GM21529 (cell line): ENCODE data around the gene PPARG.
"Not testable (repeated sequence)": the region's sequence is repeated elsewhere in the genome, so short reads cannot be mapped to it uniquely, and the experiment has no call there.

Source experiments
- ATAC-seq: cut with Tn5 transposase; IDR thresholded peaks from one replicate; pipeline ENCODE4 v1.9.1; 2021; ENCODE audit not compliant: unreplicated experiment

The PPARG gene

DNA sequence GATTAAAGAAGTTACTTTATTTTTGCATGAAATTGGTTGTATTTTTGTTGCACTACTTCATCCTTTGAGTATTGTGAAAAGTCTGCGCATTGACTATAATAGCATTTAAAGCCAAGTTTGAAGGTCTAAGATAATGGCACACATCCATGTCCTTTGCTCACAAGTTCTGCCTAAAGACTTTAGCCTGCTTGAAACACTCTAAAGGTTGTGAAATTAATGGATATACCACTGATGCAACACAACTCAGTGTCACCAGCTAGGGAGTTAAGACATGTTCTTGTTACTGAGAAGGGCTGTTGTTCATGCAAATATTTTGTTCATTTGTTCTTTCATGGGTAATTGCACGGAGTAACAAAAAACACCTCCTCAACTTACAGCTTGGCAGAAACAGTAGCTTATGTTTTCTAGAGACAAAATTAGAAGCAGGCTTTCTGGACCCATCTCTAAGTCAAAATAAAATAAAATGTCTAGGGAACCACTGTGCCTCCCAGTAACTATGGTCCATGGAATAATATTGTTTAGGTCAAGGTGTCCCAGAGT is 83.9 kb downstream of the PPARG start:
- ATAC-seq = no peak

DNA sequence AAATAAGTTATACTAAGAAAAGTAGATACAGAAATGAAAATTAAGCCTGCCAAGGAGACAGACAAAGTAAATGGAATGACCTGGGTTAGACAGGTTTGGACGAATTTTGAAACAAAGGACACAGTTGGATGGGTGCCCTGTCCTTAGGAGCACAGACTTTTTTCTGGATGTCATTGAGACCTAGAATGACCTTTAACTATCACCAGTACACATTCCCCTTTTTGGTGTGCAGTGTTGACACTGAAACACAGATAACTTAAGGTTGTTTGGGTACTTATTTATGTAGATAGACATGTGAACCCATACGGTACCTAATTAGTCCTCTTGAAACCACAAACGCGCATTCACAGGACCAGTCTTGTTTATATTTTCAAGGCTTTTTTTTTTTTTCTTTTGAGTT is 86.7 kb downstream of the PPARG start:
- ATAC-seq = no peak

DNA sequence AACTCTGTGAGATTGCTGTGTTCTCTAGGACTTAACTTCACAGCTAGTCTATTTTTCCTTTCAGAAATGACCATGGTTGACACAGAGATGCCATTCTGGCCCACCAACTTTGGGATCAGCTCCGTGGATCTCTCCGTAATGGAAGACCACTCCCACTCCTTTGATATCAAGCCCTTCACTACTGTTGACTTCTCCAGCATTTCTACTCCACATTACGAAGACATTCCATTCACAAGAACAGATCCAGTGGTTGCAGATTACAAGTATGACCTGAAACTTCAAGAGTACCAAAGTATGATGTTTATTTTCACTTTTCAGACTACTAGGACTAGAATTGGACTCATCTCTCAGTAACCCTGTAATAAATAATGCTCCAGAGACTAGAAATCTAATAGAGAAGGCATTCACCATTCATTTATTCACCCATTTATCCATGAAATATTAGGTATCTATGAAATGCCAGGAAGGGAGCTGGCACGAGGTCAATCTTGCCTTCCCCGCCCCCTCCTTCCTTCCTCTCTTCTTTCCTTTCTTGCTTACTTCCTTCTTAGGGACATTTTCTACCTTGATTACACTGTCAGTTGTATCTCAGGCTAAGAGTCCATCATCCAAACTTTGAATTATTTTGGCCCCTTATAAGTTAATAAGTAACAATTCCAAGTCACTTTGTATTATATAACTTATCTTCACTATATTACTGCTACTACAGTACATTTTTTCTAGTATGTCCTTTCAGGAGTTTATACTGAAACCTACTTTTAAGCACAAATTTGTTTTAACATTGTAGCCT is 91.0 kb downstream of the PPARG start:
- ATAC-seq = no peak

DNA sequence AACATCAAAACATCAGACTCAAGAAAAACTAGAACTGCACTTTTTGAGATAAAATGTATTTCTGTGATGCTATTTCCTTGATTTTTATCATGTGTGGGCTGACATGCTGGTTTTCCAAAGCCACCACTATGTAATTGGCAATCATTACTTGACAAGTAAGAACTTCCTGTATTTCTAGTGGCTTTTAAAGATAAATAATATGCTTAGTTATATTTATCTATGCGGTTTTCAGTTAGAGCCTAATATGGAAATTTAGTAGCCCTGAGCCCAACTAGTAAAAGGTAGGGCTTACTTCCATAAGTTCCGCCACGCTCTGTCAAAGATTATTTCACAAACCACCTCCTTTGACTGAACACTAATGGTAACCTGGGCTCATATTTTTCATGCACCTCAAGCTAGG is 91.6 kb downstream of the PPARG start:
- no peak for ATAC-seq

DNA sequence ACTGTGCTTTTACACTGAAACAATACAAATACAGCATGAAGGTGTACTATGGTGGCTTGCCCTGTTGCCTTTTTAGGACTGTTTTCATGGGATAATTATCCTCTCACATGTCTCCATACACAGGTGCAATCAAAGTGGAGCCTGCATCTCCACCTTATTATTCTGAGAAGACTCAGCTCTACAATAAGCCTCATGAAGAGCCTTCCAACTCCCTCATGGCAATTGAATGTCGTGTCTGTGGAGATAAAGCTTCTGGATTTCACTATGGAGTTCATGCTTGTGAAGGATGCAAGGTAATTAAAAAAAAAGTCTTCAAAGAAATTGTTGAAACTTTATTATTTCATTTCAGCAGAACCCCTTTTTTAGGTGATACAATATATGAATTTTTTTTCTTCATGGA is 92.3 kb downstream of the PPARG start:
- no peak for ATAC-seq

DNA sequence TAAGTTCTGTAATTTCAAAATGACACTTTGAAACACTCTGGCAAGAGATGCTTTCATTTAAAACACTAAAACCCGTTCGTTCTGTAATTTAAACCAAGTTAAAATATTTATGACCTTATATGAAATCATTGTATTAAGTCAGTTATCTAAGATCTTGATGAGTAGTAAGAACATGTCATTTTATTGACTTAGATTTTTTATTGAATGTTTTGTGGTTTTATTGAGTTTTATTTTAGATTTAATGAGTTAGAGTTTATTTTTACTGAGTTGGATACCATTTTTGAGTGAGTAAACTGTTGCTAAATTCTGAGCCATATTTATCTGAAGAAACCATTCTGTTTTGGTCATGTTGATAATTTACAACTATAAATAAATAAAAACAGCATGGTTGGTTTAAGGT is 94.3 kb downstream of the PPARG start:
- ATAC-seq = no peak

DNA sequence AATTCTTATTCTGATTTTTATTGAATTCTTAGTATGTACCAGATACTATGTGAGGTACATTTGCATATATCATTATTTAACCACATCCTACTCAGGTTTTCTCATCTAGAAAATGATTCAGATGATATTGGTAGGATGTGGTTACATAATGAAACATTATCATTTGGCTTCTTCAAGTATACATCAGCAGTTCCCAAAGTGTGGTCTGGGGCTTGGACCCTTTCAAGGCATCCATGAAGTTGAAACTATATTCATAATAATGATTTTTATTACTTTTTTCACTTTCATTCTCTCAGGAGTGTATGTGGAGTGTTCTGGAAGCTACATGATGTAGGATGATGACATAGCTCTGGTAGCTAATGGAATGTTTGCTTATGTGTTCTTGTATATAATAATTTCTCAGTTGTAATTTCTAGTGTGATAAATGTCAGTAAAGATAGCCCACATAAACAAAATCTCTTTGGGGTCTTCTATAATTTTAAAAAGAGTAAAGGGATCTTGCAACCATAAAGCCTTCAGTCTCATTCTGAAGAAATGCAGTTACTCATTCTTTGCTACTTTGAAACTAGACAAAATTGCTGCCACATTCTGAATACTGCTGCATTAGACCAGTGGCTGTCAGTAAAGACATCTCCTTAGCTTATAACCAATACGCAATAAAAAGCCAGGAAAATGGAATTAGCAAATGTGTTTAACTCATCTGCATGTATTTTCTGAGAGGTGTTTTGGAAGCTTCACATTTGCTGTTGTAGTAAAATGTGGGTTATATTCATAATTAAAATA is 95.8 kb downstream of the PPARG start:
- no peak for ATAC-seq

DNA sequence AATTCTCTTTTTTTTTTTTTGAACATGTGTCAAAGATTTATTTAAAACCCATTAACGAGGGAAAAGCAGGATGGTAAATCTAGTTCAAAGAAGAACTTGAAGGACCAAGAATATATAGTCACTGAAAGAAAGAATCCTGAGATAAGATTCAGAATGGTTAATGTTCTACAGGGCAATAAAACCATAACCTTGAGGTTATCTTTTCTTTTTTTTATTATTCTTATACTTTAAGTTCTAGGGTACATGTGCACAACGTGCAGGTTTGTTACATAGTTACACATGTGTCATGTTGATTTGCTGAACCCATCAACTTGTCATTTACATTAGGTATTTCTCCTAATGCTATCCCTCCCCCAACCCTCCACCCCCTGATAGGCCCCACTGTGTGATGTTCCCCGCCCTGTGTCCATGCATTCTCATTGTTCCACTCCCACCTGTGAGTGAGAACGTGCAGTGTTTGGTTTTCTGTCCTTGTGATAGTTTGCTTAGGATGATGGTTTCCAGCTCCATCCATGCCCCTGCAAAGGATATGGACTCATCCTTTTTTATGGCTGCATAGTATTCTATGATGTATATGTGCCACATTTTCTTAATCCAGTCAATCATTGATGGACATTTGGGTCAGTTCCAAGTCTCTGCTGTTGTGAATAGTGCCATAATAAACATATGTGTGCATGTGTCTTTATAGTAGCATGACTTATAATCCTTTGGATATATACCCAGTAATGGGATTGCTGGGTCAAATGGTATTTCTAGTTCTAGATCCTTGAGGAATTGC is 97.8 kb downstream of the PPARG start:
- not testable (repeated sequence) for ATAC-seq

DNA sequence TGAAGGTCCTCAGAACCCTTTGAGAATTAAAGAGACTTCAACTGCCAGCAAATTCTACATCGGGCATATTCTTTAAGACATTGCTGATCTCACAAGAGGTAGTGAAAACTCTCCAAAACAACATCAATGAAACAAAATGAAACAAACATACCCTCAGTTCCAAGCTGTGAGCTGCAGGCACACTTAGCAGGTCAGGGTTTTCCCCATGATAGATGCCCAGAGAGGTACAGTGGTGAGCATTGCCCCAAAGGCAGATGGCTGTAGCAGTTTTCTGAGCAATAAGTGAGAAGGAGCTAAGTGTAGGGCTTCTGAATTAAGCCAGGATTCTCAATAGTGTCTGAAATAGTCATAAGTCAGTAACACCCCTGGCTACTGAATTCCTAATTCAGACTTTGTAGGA is 99.3 kb downstream of the PPARG start:
- ATAC-seq = no peak

DNA sequence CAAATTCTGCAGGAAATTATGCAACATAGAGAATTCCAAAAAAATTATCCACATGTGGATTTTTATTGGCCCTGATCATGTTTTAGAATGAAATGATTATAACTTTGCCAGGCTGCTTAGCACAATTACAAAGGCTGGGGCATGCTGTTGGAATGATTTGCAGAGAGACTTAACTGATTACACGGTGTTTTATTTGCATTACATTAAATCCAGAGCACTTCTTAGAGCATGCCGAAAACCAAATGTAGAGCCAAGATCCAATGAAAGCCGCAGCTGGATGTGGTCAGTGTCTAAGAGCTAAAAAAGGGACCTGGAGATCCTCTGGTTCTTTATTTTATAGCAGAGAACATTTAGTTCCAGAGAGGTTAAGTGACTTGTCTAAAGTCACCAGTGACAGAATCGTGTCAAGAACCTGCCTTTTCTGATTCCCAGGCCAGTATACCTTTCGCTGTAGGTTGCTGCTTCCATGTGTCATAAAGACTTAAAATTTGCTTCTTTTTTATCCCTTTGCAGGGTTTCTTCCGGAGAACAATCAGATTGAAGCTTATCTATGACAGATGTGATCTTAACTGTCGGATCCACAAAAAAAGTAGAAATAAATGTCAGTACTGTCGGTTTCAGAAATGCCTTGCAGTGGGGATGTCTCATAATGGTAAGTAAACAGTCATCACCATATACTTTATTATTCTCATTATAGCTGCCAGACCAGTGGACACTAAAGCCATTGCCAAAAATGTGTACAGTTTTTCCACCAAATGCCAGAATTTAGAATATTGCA is 103.4 kb downstream of the PPARG start:
- ATAC-seq = no peak

DNA sequence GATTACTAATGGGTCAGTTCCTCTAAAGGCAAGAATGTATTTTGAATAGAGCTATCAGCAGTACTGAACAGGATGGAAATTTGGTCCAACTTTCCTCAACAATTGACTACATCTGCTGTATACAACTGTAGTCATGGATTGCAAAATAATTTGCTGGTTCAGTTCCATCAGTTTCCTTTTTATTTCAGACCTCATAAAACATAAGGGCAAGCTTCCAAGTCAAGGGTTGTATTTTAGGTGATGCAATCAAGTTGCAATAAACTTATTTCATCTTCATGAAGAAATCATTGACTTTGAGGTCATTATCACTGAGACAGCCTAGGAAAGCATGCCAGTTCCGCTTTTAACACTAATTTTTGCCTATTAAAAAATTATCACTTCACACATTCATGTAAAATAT is 105.0 kb downstream of the PPARG start:
- ATAC-seq = no peak

DNA sequence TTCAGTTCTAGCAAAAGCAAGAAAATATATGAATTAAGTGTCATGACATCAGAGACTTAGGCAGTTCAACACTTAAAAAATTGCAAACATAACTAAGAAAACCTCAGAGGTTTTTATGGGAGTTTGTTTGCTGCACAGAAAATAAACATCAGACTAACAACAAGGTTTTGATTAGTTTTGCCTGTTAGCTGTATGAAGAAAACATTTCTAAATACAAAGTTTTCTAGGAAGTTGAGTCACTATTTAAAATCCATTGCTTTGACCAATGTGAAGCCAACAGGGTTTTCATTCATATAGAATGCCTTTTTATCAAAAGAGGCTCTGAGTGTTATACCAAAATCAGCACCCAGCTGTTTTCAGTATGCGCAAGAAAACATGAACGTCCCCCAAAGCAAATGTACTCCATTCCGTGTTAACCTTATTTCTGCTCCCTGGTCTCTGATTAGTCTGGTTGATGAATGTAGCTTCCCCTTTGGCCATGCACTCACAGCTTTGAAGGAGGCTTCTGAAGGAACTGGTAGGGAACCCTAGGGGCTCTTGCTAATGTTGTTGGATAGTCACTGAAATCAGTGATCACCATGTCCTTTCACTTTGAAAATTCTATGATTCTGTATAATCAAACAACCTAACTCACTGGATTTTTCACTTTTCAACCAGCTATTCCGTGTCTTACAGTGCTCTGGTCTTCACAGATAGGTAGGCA is 105.8 kb downstream of the PPARG start:
- peak; percentile 18 for ATAC-seq

DNA sequence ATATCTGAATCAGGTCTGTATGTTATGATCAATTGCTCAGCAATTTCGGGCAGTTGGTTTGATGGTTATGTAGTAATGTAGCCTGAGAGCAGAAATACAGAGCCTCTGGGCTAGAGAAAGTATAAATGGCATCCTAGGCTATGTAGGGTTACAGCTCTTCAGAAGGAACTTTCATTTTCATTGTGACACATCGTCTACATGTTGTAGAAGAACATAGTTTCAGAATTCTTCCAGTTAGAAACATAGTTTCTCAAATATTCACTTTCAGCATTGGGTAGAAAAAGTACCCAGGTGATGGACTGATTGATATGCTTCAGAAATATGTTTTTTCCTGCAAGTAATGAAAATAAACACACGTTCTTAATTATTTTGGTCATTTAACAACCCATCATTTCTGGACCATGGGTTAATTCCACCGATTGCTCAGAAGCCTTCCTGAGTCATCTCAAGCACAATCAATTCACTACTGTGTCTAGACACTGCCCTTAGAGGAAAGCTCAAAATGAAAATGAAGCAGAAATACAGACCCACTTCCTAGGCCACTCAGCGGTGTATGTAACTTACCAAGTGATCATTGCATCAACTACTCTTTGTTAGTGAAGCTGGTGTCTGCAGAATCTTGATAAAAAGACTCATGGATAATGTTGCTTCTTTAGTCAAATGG is 106.6 kb downstream of the PPARG start:
- ATAC-seq = peak; percentile 98

DNA sequence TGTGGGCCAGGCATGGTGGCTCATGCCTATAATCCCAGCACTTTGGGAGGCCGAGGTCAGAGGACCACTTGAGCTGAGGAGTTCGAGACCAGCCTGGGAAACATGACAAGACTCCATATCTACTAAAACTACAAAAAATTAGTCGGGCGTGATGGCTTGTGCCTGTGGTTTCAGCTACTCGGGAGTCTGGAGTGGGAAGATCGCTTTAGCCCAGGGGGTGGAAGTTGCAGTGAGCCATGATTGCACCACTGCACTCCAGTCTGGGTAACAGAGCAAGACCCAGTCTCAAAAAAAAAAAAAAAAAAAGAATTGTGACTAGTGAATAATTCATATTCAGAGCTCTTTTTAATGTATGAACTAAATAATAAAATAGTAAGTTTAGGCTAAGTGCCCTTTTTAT is 107.6 kb downstream of the PPARG start:
- no peak for ATAC-seq

DNA sequence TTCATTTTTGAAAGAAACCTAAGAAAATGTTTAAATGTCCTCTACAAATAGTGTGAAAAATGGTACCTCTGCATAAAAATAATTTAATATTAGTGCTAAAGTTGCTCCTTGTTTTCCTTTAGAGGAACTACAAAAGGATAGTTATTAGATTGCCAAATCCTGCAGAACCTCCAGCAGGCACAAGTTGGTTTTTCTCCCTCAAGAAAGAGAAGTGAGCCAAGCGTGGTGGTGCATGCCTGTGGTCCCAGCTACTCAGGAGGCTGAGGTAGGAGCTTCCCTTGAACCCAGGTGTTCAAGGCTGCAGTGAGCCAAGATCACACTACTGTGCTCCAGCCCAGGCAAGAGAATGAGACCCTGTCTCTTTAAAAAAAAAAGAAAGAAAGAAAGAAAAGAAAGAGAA is 110.4 kb downstream of the PPARG start:
- ATAC-seq = no peak

DNA sequence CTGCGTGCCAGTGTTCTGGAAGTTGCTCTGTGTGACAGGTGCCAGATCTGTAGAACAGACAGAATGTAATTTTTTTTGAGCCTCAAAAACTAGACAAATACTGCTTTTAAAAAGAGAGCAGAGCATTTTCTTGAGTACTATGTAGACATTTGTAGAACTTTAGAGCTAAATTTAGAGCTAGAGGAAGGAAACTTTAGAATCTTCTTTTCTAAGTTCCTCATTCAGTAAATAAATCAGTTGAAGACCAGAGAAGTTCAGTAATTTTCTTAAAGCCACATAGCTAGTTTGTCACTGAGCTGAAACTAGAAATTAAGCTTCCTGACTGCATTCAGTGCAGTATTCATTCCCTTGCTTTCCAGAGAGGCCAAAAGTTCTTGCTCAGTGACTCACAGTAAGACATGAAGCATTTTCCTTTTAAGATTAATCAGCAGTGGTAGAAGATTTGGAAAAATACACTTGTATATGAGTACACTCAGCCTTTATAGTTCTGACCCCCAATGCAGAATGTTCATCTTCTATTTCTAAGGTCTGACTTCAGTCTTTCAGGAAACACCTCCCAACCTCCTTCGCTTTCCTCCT is 111.8 kb downstream of the PPARG start:
- no peak for ATAC-seq

DNA sequence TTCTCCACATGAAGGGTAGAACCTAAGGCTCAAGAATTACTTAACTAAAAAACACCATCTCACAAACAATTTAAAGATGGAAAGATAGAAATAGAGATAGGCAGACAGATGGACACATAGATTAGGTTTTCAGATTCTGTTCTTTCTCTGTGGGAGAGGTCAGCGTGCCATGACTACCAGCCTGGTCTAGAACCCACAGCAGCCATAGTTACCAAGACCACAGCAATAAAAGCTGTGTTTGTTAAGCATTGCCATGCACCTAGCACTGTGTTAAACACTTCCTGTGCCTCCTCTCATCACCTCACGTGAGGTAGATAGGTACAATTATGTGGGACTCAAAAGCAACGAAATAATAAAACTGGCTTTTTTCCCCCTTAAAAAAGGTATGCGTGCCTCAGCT is 112.3 kb downstream of the PPARG start:
- no peak for ATAC-seq

DNA sequence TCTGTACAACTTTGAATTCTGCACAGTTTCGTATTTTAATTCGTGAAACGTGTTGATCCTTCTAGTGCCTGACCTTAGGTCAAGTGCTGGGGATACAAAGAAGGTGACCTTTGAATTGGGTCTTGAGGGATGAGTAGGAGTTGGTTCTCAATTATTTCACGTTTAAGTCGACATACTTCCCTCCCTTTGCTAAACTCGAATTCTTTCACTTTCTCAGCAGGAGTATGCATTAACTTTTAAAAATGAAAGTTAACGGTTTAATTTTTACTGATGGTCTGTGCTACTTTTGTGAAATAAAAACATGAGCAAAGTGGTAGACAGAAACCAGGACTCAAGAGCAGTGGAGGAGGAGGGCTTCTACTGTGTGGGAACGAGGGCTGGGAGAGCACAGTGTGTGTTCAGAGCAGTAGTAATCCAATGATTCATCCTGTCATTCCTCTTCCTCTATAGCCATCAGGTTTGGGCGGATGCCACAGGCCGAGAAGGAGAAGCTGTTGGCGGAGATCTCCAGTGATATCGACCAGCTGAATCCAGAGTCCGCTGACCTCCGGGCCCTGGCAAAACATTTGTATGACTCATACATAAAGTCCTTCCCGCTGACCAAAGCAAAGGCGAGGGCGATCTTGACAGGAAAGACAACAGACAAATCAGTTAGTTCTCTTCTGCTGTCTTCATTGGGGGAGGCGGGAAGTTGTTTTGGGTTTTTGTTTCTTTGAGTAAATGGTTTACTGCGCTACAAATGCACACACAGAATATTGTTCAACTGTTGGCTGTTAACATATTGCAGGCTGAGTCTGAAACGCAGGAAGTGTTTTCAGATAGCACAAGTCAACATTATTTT is 116.8 kb downstream of the PPARG start:
- ATAC-seq = no peak
